ENCODE data around the gene VTA1. TPM values are rescaled to one million over a fixed set of nuclear protein-coding genes. Genes with fewer than 3 reads are reported as not detected.

VTA1 gene
- total and polyA plus RNA-seq, 2 of the 4 experiments (the other 2 are of a cell fraction): 60.9 to 120 TPM

- no peak overlapping the region for H3K4me3 ChIP-seq (ENCODE audit: insufficient read depth, low read depth, low read length)
- no peak overlapping the region for H4K5ac ChIP-seq (ENCODE audit: low read depth, low read length)
- TF ChIP-seq SMC3 (IDR thresholded peaks at IDR 0.05; ENCODE audit: low read depth, low read length) (no peak), RAD21 (IDR thresholded peaks at IDR 0.05; ENCODE audit: low read length) (no peak), BHLHE40 (IDR thresholded peaks at IDR 0.05; ENCODE audit: low read depth, low read length) (no peak), CEBPB (IDR thresholded peaks at IDR 0.05; ENCODE audit: low read depth, low read length) (no peak)
- no peak overlapping the region for H2BK20ac ChIP-seq (ENCODE audit: low read depth, low read length)
- in situ Hi-C loops (cut with MboI; ENCODE audit: low sequenced_read_pairs) (no loop called here), intact Hi-C loops (cut with micrococcal nuclease) (loop anchor here (5.0 kb wide), 1 partner anchor 35 kb away; no protein-coding TSS in a partner anchor), dilution Hi-C loops (cut with HindIII; ENCODE audit: low sequenced_read_pairs, unreplicated experiment) (no loop called here)
- no peak overlapping the region for H3K56ac ChIP-seq (ENCODE audit: extremely low read depth, insufficient read depth, low read length)
- H2BK5ac ChIP-seq (ENCODE audit: low read depth, low read length, poor library complexity, severe bottlenecking): no peak overlapping the region
- no TSS peak for BruUV-seq (replicated peaks)
- no peak overlapping the region for H3K4ac ChIP-seq (ENCODE audit: low read depth, low read length)
- H4K20me1 ChIP-seq (ENCODE audit: insufficient read depth, low read length): peaks cover 18% of the 10 kb centered on the region; the same call in 1 of the 2 replicates
- peaks cover 11% of the 10 kb centered on the region for H3K36me3 ChIP-seq (ENCODE audit: control insufficient read depth, insufficient read depth, low read length)
- H3K9me1 ChIP-seq (ENCODE audit: insufficient read depth, low read length): no peaks in the 10 kb centered on the region; the same call in 1 of the 2 replicates
- H2BK15ac ChIP-seq (ENCODE audit: low read depth, low read length): no peak overlapping the region
- no peak overlapping the region; a peak in 1 of 4 replicates for H4K8ac ChIP-seq (ENCODE audit: low read depth in 2 of 2, low read length in 2 of 2)
- no peaks in the 10 kb centered on the region for H3K27me3 ChIP-seq (ENCODE audit: control insufficient read depth, insufficient read depth, low read length)
- H3K4me2 ChIP-seq (ENCODE audit: low read depth, low read length): no peak overlapping the region
- no peaks in the 10 kb centered on the region for H3K9me3 ChIP-seq (ENCODE audit: control insufficient read depth, insufficient read depth, low read length)
- H3K27ac ChIP-seq (ENCODE audit: insufficient read depth, low read length): no peak overlapping the region
- H4K91ac ChIP-seq (ENCODE audit: insufficient read depth, low read depth, low read length): no peak overlapping the region
- H2BK120ac ChIP-seq (ENCODE audit: low read depth, low read length): no peak overlapping the region
- H3K9ac ChIP-seq (ENCODE audit: low read depth, low read length): no peak overlapping the region
- no peak for ATAC-seq (ENCODE audit: low read depth)
- no peak for DNase-seq
- no peak overlapping the region for H3K14ac ChIP-seq (replicated peaks; ENCODE audit: low read depth, low read length)
- POLR2A ChIA-PET (ENCODE audit: unreplicated experiment): interaction anchor here (0.6 kb wide), 1 partner anchor 9 kb away, joined by 3 read pairs; no protein-coding TSS in a partner anchor
- H2AFZ ChIP-seq (replicated peaks; ENCODE audit: low read length, poor library complexity): no peak overlapping the region
- H3K23ac ChIP-seq (ENCODE audit: low read depth, low read length): no peak overlapping the region
- no peak overlapping the region for H2AK5ac ChIP-seq (ENCODE audit: low read depth, low read length)
- H3K18ac ChIP-seq (ENCODE audit: low read depth, low read length): no peak overlapping the region
- no peak overlapping the region for H2AK9ac ChIP-seq (replicated peaks; ENCODE audit: low read depth, low read length, poor library complexity)
- no peaks in the 10 kb centered on the region for H3K4me1 ChIP-seq (ENCODE audit: control insufficient read depth, insufficient read depth, low read length)
- CTCF ChIA-PET: interaction anchor here (0.7 kb wide), 1 partner anchor 16 kb away, joined by 3 read pairs; no protein-coding TSS in a partner anchor
- H3K79me1 ChIP-seq (ENCODE audit: low read depth in 1 of 2, low read length in 2 of 2): peaks cover 13 to 30% of the 10 kb centered on the region in 2 experiments
- WGBS, 2 experiments (ENCODE audit: extremely low coverage in 2 of 2, insufficient read length in 1 of 2): no CpG with 5 or more reads among the region's 2 CpGs
Measured at GRCh38 chr6:142167486-142167885, 20.4 kb downstream of the VTA1 start.

All from IMR-90 (cell line).